Subcutaneous adipose tissue (tissue), 4 donors: ENCODE measurements around the gene KLRF1. TPM values are rescaled to one million over a fixed set of nuclear protein-coding genes. Genes with fewer than 3 reads are reported as not detected.

Source experiments
- total RNA-seq, 4 donors: library from RNA; depleted of rRNA; stranded (reverse); fragments of >200 nt; gene quantifications; one replicate each; pipeline ENCODE4 v1.1.0, GENCODE V29; 2016
- TF ChIP-seq, protein P1 (sequence below): fragments of 450-650 bp; IDR thresholded peaks from one replicate; pipeline ENCODE4 v1.5.1; 2016; ENCODE audit warnings: low read depth, mild to moderate bottlenecking, control low read depth, antibody characterized with exemption, moderate library complexity

The KLRF1 gene, protein sequence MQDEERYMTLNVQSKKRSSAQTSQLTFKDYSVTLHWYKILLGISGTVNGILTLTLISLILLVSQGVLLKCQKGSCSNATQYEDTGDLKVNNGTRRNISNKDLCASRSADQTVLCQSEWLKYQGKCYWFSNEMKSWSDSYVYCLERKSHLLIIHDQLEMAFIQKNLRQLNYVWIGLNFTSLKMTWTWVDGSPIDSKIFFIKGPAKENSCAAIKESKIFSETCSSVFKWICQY
- total RNA-seq = 1 to 10 TPM in 1 of 4 donors, under 1 TPM in 3; 0.44 to 3.4 (median 0.90) TPM

DNA sequence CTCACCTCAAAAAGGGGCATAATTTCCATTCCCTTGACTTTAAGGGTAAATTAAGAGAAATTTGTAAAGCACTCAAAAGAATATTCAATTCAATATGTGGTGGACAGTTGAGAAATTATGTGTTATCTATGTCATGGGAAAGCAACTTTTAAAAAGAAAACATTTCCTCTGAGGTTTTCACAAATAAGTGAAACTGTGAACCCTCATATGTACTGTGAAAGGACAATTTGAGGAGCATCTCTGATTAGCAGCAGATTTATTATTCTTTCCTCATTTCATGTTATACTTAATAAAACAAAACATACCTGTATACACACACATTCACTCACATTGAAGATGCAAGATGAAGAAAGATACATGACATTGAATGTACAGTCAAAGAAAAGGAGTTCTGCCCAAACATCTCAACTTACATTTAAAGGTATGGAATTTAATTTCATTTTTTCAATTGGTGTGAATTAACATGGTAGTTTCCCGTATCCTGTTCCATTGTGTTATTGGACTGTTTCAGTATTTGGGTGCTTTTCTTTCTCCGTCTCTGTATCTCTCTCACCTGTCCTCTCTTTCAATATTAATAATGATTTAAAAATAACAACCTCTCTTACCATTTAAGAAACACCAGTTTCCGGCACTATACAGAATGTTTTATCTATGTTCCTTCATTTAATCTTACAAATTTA, at the start of gene KLRF1:
TSS of gene KLRF1 (plus strand) at position 273 of the 680 bp plus-strand sequence. CDS start at position 337, 64 bp downstream.
- TF ChIP-seq, protein P1, sequence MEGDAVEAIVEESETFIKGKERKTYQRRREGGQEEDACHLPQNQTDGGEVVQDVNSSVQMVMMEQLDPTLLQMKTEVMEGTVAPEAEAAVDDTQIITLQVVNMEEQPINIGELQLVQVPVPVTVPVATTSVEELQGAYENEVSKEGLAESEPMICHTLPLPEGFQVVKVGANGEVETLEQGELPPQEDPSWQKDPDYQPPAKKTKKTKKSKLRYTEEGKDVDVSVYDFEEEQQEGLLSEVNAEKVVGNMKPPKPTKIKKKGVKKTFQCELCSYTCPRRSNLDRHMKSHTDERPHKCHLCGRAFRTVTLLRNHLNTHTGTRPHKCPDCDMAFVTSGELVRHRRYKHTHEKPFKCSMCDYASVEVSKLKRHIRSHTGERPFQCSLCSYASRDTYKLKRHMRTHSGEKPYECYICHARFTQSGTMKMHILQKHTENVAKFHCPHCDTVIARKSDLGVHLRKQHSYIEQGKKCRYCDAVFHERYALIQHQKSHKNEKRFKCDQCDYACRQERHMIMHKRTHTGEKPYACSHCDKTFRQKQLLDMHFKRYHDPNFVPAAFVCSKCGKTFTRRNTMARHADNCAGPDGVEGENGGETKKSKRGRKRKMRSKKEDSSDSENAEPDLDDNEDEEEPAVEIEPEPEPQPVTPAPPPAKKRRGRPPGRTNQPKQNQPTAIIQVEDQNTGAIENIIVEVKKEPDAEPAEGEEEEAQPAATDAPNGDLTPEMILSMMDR = no peak

DNA sequence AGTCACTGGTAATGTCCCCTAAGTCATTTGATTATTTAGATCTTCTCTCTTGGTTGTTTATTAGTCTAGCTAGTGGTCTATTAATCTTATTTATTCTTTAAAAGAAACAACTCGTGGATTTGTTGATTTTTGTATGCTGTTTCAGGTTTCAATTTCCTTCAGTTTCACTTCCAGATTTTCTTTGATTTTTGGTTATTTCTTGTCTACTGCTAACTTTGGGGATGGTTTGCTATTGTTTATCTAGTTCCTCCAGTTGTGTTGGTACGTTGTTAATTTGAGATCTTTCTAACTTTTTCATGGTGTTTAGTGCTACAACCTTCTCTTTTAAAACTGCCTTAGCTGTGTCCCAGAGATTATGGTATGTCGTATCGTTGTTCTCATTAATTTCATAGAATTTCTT, 48.1 kb upstream of the KLRF1 start:
- TF ChIP-seq, protein P1 = no peak

DNA sequence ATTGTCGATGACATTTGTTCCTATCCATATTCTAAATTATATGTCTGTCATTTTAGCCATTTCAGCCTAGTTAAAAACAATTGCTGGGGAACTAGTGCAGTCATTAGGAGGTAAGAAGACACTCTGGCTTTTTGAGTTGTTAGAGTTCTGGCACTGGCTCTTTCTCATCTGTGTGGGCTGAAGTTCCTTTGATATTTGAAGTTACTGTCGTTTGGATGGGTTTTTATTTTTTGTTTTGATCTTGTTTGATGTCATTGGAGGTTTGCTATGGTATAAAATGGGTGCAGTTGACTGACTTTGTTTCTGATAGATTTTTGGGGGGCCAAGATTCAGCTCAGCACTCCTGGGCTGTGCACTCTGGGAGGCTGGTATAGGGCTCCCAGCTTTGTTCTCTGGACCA, 45.9 kb upstream of the KLRF1 start:
- TF ChIP-seq, protein P1 = no peak

DNA sequence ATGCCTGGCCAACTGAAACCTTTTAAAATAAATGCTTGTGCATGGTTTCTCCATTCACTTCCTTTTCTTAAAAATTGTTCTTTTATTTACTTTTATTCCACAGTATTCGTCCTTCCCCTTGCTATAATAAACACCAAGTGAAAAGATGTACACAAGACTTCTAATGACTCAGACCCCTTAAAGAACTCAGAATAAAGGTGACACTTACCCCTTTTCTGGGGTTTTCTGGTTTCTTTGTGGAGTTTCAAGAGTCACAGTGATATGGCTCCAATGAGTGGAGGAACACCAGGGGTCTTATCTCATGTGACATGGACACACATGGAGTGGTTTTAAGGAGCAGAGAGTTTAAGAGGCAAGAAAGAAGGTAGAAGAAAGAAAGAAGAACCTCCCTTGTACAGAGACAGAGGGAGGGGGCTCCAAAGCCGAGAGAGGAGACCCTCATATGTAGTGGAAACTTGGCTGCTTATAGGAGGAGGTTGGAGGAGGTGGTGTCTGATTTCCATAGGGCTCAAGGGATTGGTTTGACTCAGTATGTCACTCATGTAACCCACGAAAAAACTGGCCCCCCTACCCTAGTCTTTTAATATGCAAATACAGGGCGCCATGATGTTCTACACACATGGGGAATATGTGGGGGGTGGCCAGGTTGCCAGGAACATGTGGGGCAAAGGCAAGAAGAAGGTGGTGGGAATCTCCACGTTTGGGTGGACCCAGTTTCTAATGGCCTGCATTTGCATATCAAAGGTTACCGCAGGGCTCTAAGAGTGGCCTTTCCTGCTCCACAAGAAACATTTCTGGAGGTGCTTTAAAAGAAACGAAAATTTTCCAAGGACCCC, 44.5 kb upstream of the KLRF1 start:
- TF ChIP-seq, protein P1 = no peak

DNA sequence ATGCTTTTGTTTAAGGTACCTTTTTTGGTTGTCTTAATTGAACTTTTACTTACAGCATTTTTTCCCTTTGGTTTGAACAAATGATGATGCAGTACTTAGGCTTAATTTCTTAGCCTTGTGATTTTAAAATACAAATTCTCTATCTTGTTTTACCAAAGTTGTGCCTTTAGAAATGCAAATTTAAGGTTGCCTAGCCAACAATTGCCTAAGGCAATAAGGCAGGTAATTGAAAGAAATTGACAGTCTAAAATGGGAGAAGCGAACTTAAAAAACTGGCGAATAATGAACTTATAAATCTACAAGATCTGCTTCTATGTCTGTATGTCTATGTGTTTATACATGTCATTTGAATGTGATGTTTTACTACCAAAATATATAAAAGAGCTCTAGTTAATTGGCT, 43.0 kb upstream of the KLRF1 start:
- TF ChIP-seq, protein P1 = no peak

DNA sequence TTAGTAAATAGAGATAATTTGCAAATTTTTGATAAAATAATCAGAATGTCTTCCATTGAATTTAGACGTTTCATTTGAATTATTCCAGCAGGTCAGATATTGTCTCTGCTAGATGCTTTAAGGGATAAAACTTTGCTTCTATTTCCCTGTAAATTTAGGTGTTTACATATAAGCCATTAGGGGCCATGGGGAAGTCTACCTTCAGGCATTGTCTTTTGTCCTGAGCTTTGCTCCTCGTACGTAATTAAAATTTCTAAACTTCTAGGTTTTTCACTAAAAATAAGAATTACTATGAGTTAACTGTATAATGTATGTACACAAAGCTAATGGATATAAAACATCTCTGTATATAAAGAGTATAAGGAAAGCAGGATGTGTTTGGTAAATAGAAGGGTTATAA, 42.5 kb upstream of the KLRF1 start:
- TF ChIP-seq, protein P1 = no peak
